H1 (cell line): ENCODE results near the gene TMA7B.

Experiments used
- BCL11A ChIP-seq, 2 experiments: IDR thresholded peaks; one replicate each; pipeline ENCODE4 v1.6.1; 2011; ENCODE audit warnings: low read depth in 2 of 2, low read length in 2 of 2, mild to moderate bottlenecking in 2 of 2
- CHD2 ChIP-seq: IDR thresholded peaks from 2 replicates; pipeline ENCODE4 v1.6.1; 2012; ENCODE audit warnings: low read length, improper control_type of control experiment
- EGR1 ChIP-seq: IDR thresholded peaks from 2 replicates; pipeline ENCODE4 v1.6.1; 2011; ENCODE audit warnings: low read depth, low read length, borderline replicate concordance
- EP300 ChIP-seq, 2 experiments: IDR thresholded peaks; 1 replicate in 1 of 2; 2 replicates in 1 of 2; pipeline ENCODE4 v1.6.1; 2011 to 2012; ENCODE audit warnings: low read depth in 2 of 2, low read length in 2 of 2, mild to moderate bottlenecking in 2 of 2, borderline replicate concordance in 1 of 2, inconsistent platforms in 1 of 2, moderate library complexity in 1 of 2
- GABPA ChIP-seq: IDR thresholded peaks from 2 replicates; pipeline ENCODE4 v1.6.1; 2011; ENCODE audit warnings: mild to moderate bottlenecking, low read length, moderate library complexity, borderline replicate concordance; ENCODE audit not compliant: insufficient read depth
- KDM1A ChIP-seq: fragments of 200-600, 300-600 bp; sonication (generic); IDR thresholded peaks from 2 replicates; pipeline ENCODE4 v1.7.1; 2016; ENCODE audit warnings: mild to moderate bottlenecking, low read length, borderline replicate concordance
- POLR2A ChIP-seq, 2 experiments: IDR thresholded peaks; 1 replicate in 1 of 2; 2 replicates in 1 of 2; pipeline ENCODE4 v1.6.1; 2011; ENCODE audit warnings: low read depth in 2 of 2, low read length in 2 of 2, mild to moderate bottlenecking in 2 of 2; ENCODE audit errors: control extremely low read depth in 1 of 2
- SIN3A ChIP-seq, 2 experiments: IDR thresholded peaks in 1 of 2; conservative IDR thresholded peaks in 1 of 2; 2 replicates each; pipeline ENCODE4 v1.6.1; 2011 to 2012; ENCODE audit warnings: low read length in 2 of 2, improper control_type of control experiment in 1 of 2, low read depth in 1 of 2, mild to moderate bottlenecking in 1 of 2
- TAF1 ChIP-seq: IDR thresholded peaks from 2 replicates; pipeline ENCODE4 v1.6.1; 2011; ENCODE audit warnings: mild to moderate bottlenecking, low read depth, low read length
- TBP ChIP-seq: IDR thresholded peaks from 2 replicates; pipeline ENCODE4 v1.6.1; 2011; ENCODE audit warnings: low read depth, low read length, improper control_type of control experiment
- YY1 ChIP-seq: IDR thresholded peaks from 2 replicates; pipeline ENCODE4 v1.6.1; 2011; ENCODE audit warnings: low read depth, mild to moderate bottlenecking, low read length
- TF ChIP-seq, protein P1 (sequence below), 3 experiments: IDR thresholded peaks; 1 replicate in 2 of 3; 2 replicates in 1 of 3; pipeline versions ENCODE4 v1.5.1 to v1.6.1; 2011; ENCODE audit warnings: low read length in 3 of 3, mild to moderate bottlenecking in 3 of 3, inconsistent platforms in 2 of 3, low read depth in 1 of 3, moderate library complexity in 1 of 3; ENCODE audit not compliant: insufficient read depth in 1 of 3; ENCODE audit errors: control extremely low read depth in 1 of 3
- TF ChIP-seq, protein P2 (sequence below): IDR thresholded peaks from 2 replicates; pipeline ENCODE4 v1.6.1; 2011; ENCODE audit warnings: low read length, improper control_type of control experiment

DNA sequence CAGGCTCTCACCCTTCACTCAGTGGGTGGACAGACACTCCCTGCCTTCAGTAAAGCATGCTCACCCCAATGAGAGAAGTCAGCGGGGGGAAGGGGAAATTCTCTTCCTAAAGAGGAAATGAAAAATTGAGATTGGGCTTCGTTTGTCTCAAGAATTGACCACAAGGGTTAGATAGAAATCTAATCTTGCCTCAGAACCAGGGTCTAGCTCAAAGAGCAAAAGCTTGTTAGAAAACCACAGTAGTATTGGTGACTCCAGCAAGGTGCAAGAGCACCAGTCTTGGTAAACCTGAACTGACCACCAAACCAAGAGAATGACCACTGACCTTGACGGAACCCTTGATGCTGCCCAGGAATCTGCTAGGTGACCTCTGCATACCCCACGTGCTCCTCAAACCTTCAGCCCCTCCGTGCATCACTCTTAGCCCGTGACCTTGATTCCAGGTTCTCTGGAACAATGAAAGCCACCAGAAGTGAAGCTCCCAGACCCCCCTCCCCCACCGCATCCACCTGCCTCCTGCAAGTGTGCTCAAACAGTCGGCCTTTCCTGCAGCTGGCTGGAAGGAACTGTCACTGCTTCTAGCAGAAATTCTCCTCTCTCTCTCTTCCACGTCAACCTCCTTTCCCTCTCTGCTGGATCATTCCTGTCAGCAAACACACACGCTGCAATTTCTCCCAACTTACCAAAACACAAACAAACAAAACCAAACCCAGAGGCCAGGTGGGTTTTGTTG is 3.1 kb upstream of the TMA7B start:
- TF ChIP-seq POLR2A (IDR thresholded peaks at IDR 0.05; ENCODE audit: control extremely low read depth in 1 of 2, low read depth in 2 of 2, low read length in 2 of 2) (no peak), SIN3A (conservative IDR thresholded peaks at IDR 0.05 in 1 of 2, IDR thresholded peaks at IDR 0.05 in 1 of 2; ENCODE audit: low read depth in 1 of 2, low read length in 2 of 2) (no peak), CHD2 (no peak), YY1 (no peak), KDM1A (no peak), GABPA (no peak), BCL11A (IDR thresholded peaks at IDR 0.05; ENCODE audit: low read depth in 2 of 2, low read length in 2 of 2) (no peak), TAF1 (no peak), EP300 (IDR thresholded peaks at IDR 0.05; ENCODE audit: borderline replicate concordance in 1 of 2, low read depth in 2 of 2, low read length in 2 of 2) (no peak), EGR1 (no peak), TBP (no peak)
- TF ChIP-seq, protein P1, sequence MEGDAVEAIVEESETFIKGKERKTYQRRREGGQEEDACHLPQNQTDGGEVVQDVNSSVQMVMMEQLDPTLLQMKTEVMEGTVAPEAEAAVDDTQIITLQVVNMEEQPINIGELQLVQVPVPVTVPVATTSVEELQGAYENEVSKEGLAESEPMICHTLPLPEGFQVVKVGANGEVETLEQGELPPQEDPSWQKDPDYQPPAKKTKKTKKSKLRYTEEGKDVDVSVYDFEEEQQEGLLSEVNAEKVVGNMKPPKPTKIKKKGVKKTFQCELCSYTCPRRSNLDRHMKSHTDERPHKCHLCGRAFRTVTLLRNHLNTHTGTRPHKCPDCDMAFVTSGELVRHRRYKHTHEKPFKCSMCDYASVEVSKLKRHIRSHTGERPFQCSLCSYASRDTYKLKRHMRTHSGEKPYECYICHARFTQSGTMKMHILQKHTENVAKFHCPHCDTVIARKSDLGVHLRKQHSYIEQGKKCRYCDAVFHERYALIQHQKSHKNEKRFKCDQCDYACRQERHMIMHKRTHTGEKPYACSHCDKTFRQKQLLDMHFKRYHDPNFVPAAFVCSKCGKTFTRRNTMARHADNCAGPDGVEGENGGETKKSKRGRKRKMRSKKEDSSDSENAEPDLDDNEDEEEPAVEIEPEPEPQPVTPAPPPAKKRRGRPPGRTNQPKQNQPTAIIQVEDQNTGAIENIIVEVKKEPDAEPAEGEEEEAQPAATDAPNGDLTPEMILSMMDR (IDR thresholded peaks at IDR 0.05; ENCODE audit: control extremely low read depth in 1 of 3, insufficient read depth in 1 of 3, low read depth in 1 of 3, low read length in 3 of 3) = no peak
- TF ChIP-seq, protein P2, sequence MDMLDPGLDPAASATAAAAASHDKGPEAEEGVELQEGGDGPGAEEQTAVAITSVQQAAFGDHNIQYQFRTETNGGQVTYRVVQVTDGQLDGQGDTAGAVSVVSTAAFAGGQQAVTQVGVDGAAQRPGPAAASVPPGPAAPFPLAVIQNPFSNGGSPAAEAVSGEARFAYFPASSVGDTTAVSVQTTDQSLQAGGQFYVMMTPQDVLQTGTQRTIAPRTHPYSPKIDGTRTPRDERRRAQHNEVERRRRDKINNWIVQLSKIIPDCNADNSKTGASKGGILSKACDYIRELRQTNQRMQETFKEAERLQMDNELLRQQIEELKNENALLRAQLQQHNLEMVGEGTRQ = no peak
